GM21786 (cell line): Measurements from ENCODE around the gene PLA2G2A.

Source experiments
- ATAC-seq: cut with Tn5 transposase; IDR thresholded peaks from one replicate; pipeline ENCODE4 v1.9.1; 2021; ENCODE audit not compliant: unreplicated experiment

Gene PLA2G2A

GRCh38 chr1:19974822-19975416 is 4.5 kb downstream of the PLA2G2A start:
- no peak for ATAC-seq

GRCh38 chr1:19973616-19974015 is 5.8 kb downstream of the PLA2G2A start:
- no peak for ATAC-seq

GRCh38 chr1:19971664-19972063 is 7.8 kb downstream of the PLA2G2A start:
- no peak for ATAC-seq

GRCh38 chr1:19969898-19970660 is 9.3 kb downstream of the PLA2G2A start:
- no peak for ATAC-seq

GRCh38 chr1:19967808-19968207 is 11.6 kb downstream of the PLA2G2A start:
- no peak for ATAC-seq

- no peak for ATAC-seq
These were observed 14.9 kb downstream of the PLA2G2A start for GRCh38 chr1:19964542-19964941.

- no peak for ATAC-seq
These were observed 15.8 kb downstream of the PLA2G2A start for GRCh38 chr1:19963636-19964035.

GRCh38 chr1:19960591-19960990 is 18.8 kb downstream of the PLA2G2A start:
- no peak for ATAC-seq

- ATAC-seq, result no peak
These were observed 21.6 kb downstream of the PLA2G2A start for GRCh38 chr1:19957779-19958178.

- no peak for ATAC-seq
These were observed 23.8 kb downstream of the PLA2G2A start for GRCh38 chr1:19955534-19956170.

GRCh38 chr1:19954059-19954458 is 25.4 kb downstream of the PLA2G2A start:
- no peak for ATAC-seq

GRCh38 chr1:19949016-19949415 is 30.4 kb downstream of the PLA2G2A start:
- no peak for ATAC-seq

GRCh38 chr1:19946971-19947370 is 32.4 kb downstream of the PLA2G2A start:
- no peak for ATAC-seq

GRCh38 chr1:19946331-19946751 is 33.1 kb downstream of the PLA2G2A start:
- no peak for ATAC-seq

- no peak for ATAC-seq
These were observed 33.5 kb downstream of the PLA2G2A start for GRCh38 chr1:19945914-19946313.

GRCh38 chr1:19942657-19943056 is 36.8 kb downstream of the PLA2G2A start:
- ATAC-seq, result no peak

GRCh38 chr1:19942088-19942487 is 37.3 kb downstream of the PLA2G2A start:
- ATAC-seq, result no peak

GRCh38 chr1:19941206-19941568 is 38.2 kb downstream of the PLA2G2A start:
- no peak for ATAC-seq

GRCh38 chr1:19940486-19941205 is 38.8 kb downstream of the PLA2G2A start:
- no peak for ATAC-seq

- no peak for ATAC-seq
These were observed 40.9 kb downstream of the PLA2G2A start for GRCh38 chr1:19938472-19938871.

GRCh38 chr1:19936061-19936750 is 43.2 kb downstream of the PLA2G2A start:
- ATAC-seq, result no peak
